Neural crest cell (in vitro differentiated cells): Measurements from ENCODE around the gene PSAPL1. TPM values are rescaled to one million over a fixed set of nuclear protein-coding genes. Genes with fewer than 3 reads are reported as not detected.

ENCODE experiments used
- DNase-seq: peaks from one replicate; pipeline ENCODE4 v3.0.0; 2021; ENCODE audit warnings: low read depth, mixed read lengths, low spot score
- H3K27ac Mint-ChIP-seq: one replicate; pipeline ENCODE4 v1.8.0; 2021; ENCODE audit warnings: mild to moderate bottlenecking, mixed read lengths; ENCODE audit not compliant: unreplicated experiment
- H3K27me3 Mint-ChIP-seq: 2 replicates; pipeline ENCODE4 v1.8.0; 2021; ENCODE audit warnings: low read depth, mild to moderate bottlenecking, mixed read lengths
- H3K36me3 Mint-ChIP-seq: 2 replicates; pipeline ENCODE4 v1.8.0; 2021; ENCODE audit warnings: low read depth, mild to moderate bottlenecking, mixed read lengths
- H3K4me1 Mint-ChIP-seq: 2 replicates; pipeline ENCODE4 v1.8.0; 2021; ENCODE audit warnings: mixed read lengths
- H3K4me3 Mint-ChIP-seq: one replicate; pipeline ENCODE4 v1.8.0; 2021; ENCODE audit warnings: mild to moderate bottlenecking, mixed read lengths
- H3K9me3 Mint-ChIP-seq: 2 replicates; pipeline ENCODE4 v1.8.0; 2021; ENCODE audit warnings: mixed read lengths
- CTCF ChIP-seq: fragments of 200-600 bp; sonication (generic); conservative IDR thresholded peaks from 2 replicates; pipeline ENCODE4 v1.5.0; 2021; ENCODE audit warnings: antibody characterized with exemption, mild to moderate bottlenecking
- total RNA-seq: library from RNA; stranded (reverse); gene quantifications from 2 replicates; pipeline ENCODE4 v1.2.1, GENCODE V29; 2021

The PSAPL1 gene
- total RNA-seq, 1 donor from 2014 or later = not detected

- no peaks in the 10 kb centered on the region for H3K9me3 Mint-ChIP-seq
- DNase-seq = no peak
- peaks cover 5% of the 10 kb centered on the region for H3K4me1 Mint-ChIP-seq
- TF ChIP-seq CTCF = no peak
- no peaks in the 10 kb centered on the region for H3K36me3 Mint-ChIP-seq
- no peak overlapping the region for H3K27ac Mint-ChIP-seq
- no peak overlapping the region for H3K4me3 Mint-ChIP-seq
- peaks cover 17% of the 10 kb centered on the region for H3K27me3 Mint-ChIP-seq
Observed at GRCh38 chr4:7447236-7447635, 12.5 kb upstream of the PSAPL1 start.

GRCh38 chr4:7444731-7445130 lies 10.0 kb upstream of the PSAPL1 start:
- H3K27me3 Mint-ChIP-seq = peaks cover 15% of the 10 kb centered on the region
- peaks cover 5% of the 10 kb centered on the region for H3K4me1 Mint-ChIP-seq
- H3K4me3 Mint-ChIP-seq = no peak overlapping the region
- no peaks in the 10 kb centered on the region for H3K36me3 Mint-ChIP-seq
- TF ChIP-seq CTCF = no peak
- no peak for DNase-seq
- H3K27ac Mint-ChIP-seq = no peak overlapping the region
- H3K9me3 Mint-ChIP-seq = no peaks in the 10 kb centered on the region

GRCh38 chr4:7444314-7444713 lies 9.6 kb upstream of the PSAPL1 start:
- Mint-ChIP-seq H3K27ac (no peak overlapping the region), H3K9me3 (peaks cover 2% of the 10 kb centered on the region), H3K27me3 (peaks cover 11% of the 10 kb centered on the region), H3K4me3 (no peak overlapping the region), H3K36me3 (no peaks in the 10 kb centered on the region), H3K4me1 (peaks cover 5% of the 10 kb centered on the region)
- DNase-seq = no peak
- TF ChIP-seq CTCF = no peak

GRCh38 chr4:7442574-7443162 lies 7.9 kb upstream of the PSAPL1 start:
- no peak for TF ChIP-seq CTCF
- H3K4me1 Mint-ChIP-seq = peaks cover 5% of the 10 kb centered on the region
- no peak for DNase-seq
- no peak overlapping the region for H3K4me3 Mint-ChIP-seq
- peaks cover 11% of the 10 kb centered on the region for H3K27me3 Mint-ChIP-seq
- no peaks in the 10 kb centered on the region for H3K36me3 Mint-ChIP-seq
- peaks cover 4% of the 10 kb centered on the region for H3K9me3 Mint-ChIP-seq
- no peak overlapping the region for H3K27ac Mint-ChIP-seq

GRCh38 chr4:7441201-7441600 lies 6.5 kb upstream of the PSAPL1 start:
- TF ChIP-seq CTCF = no peak
- Mint-ChIP-seq H3K27me3 (peaks cover 5% of the 10 kb centered on the region), H3K4me3 (no peak overlapping the region), H3K4me1 (peaks cover 5% of the 10 kb centered on the region), H3K27ac (no peak overlapping the region), H3K36me3 (no peaks in the 10 kb centered on the region), H3K9me3 (peaks cover 4% of the 10 kb centered on the region)
- DNase-seq = no peak
